ENCODE measurements around the gene OBI1.
"Not testable (repeated sequence)": the region's sequence is repeated elsewhere in the genome, so short reads cannot be mapped to it uniquely, and the experiment has no call there.

The OBI1 gene

GRCh38 chr13:78650717-78651083 is 8.3 kb downstream of the OBI1 start:
- no peak overlapping the region for H3K4me3 ChIP-seq (ENCODE audit: low read length)
- H4K20me1 ChIP-seq (ENCODE audit: control insufficient read depth, insufficient read depth, low read depth, low read length), result peaks cover 43% of the 10 kb centered on the region
- no peak overlapping the region for H3K27ac ChIP-seq (ENCODE audit: low read depth, low read length)
- no peak overlapping the region for H3K4me2 ChIP-seq (ENCODE audit: low read length)
- no peaks in the 10 kb centered on the region for H3K9me2 ChIP-seq (replicated peaks; ENCODE audit: control insufficient read depth, low read length)
- H3K79me2 ChIP-seq (ENCODE audit: control insufficient read depth, low read length), result peaks cover 100% of the 10 kb centered on the region
- H3K27me3 ChIP-seq (ENCODE audit: control insufficient read depth, low read length), result no peaks in the 10 kb centered on the region
- H3F3A ChIP-seq (ENCODE audit: control insufficient read depth, insufficient read depth), result no peaks in the 10 kb centered on the region; the same call in 1 of the 2 replicates
- H3K9me3 ChIP-seq (ENCODE audit: control insufficient read depth, insufficient read depth, low read length), result no peaks in the 10 kb centered on the region
- TF ChIP-seq CTCF (IDR thresholded peaks at IDR 0.05; ENCODE audit: low read depth, low read length, poor library complexity, severe bottlenecking) (no peak), EZH2phosphoT487 (IDR thresholded peaks at IDR 0.05; ENCODE audit: borderline replicate concordance, low read length) (no peak)
- peaks cover 14% of the 10 kb centered on the region for H3K4me1 ChIP-seq (ENCODE audit: control insufficient read depth, low read length)
- H3K36me3 ChIP-seq (ENCODE audit: control insufficient read depth, low read length), result peaks cover 31% of the 10 kb centered on the region

GRCh38 chr13:78649997-78650716 is 8.8 kb downstream of the OBI1 start:
- TF ChIP-seq CTCF (IDR thresholded peaks at IDR 0.05; ENCODE audit: low read depth, low read length, poor library complexity, severe bottlenecking) (no peak), EZH2phosphoT487 (IDR thresholded peaks at IDR 0.05; ENCODE audit: borderline replicate concordance, low read length) (no peak)
- no peaks in the 10 kb centered on the region for H3K9me3 ChIP-seq (ENCODE audit: control insufficient read depth, insufficient read depth, low read length)
- peaks cover 28% of the 10 kb centered on the region for H3K36me3 ChIP-seq (ENCODE audit: control insufficient read depth, low read length)
- H3K27me3 ChIP-seq (ENCODE audit: control insufficient read depth, low read length), result no peaks in the 10 kb centered on the region
- H3K27ac ChIP-seq (ENCODE audit: low read depth, low read length), result no peak overlapping the region
- H4K20me1 ChIP-seq (ENCODE audit: control insufficient read depth, insufficient read depth, low read depth, low read length), result peaks cover 42% of the 10 kb centered on the region
- H3K9me2 ChIP-seq (replicated peaks; ENCODE audit: control insufficient read depth, low read length), result no peaks in the 10 kb centered on the region
- H3K4me3 ChIP-seq (ENCODE audit: low read length), result no peak overlapping the region
- H3K79me2 ChIP-seq (ENCODE audit: control insufficient read depth, low read length), result peaks cover 100% of the 10 kb centered on the region
- H3K4me1 ChIP-seq (ENCODE audit: control insufficient read depth, low read length), result peaks cover 14% of the 10 kb centered on the region
- H3K4me2 ChIP-seq (ENCODE audit: low read length), result no peak overlapping the region
- H3F3A ChIP-seq (ENCODE audit: control insufficient read depth, insufficient read depth), result no peaks in the 10 kb centered on the region; the same call in 1 of the 2 replicates

- not testable (repeated sequence) for H3F3A ChIP-seq (ENCODE audit: control insufficient read depth, insufficient read depth); H3K27me3 ChIP-seq (ENCODE audit: control insufficient read depth, low read length); H3K27ac ChIP-seq (ENCODE audit: low read depth, low read length); H3K4me3 ChIP-seq (ENCODE audit: low read length); H3K4me2 ChIP-seq (ENCODE audit: low read length); H3K9me3 ChIP-seq (ENCODE audit: control insufficient read depth, insufficient read depth, low read length); H3K9me2 ChIP-seq (replicated peaks; ENCODE audit: control insufficient read depth, low read length)
- Histone ChIP-seq H3K36me3 (ENCODE audit: control insufficient read depth, low read length) (peaks cover 40% of the 10 kb centered on the region), H3K79me2 (ENCODE audit: control insufficient read depth, low read length) (peaks cover 96% of the 10 kb centered on the region), H3K4me1 (ENCODE audit: control insufficient read depth, low read length) (peaks cover 11% of the 10 kb centered on the region), H4K20me1 (ENCODE audit: control insufficient read depth, insufficient read depth, low read depth, low read length) (peaks cover 37% of the 10 kb centered on the region)
Measured at GRCh38 chr13:78647109-78647678, 11.8 kb downstream of the OBI1 start.

GRCh38 chr13:78638216-78638615 is 20.7 kb downstream of the OBI1 start:
- H3K27ac ChIP-seq (ENCODE audit: low read depth, low read length), result no peak overlapping the region
- H3F3A ChIP-seq (ENCODE audit: control insufficient read depth, insufficient read depth), result no peaks in the 10 kb centered on the region
- H3K9me2 ChIP-seq (replicated peaks; ENCODE audit: control insufficient read depth, low read length), result no peaks in the 10 kb centered on the region
- no peaks in the 10 kb centered on the region for H3K27me3 ChIP-seq (ENCODE audit: control insufficient read depth, low read length)
- no peak overlapping the region for H3K4me3 ChIP-seq (ENCODE audit: low read length)
- H3K36me3 ChIP-seq (ENCODE audit: control insufficient read depth, low read length), result peaks cover 84% of the 10 kb centered on the region
- H3K9me3 ChIP-seq (ENCODE audit: control insufficient read depth, insufficient read depth, low read length), result no peaks in the 10 kb centered on the region
- H4K20me1 ChIP-seq (ENCODE audit: control insufficient read depth, insufficient read depth, low read depth, low read length), result no peaks in the 10 kb centered on the region
- peaks cover 13% of the 10 kb centered on the region for H3K4me1 ChIP-seq (ENCODE audit: control insufficient read depth, low read length)
- H3K79me2 ChIP-seq (ENCODE audit: control insufficient read depth, low read length), result peaks cover 14% of the 10 kb centered on the region
- H3K4me2 ChIP-seq (ENCODE audit: low read length), result no peak overlapping the region
- TF ChIP-seq CTCF (IDR thresholded peaks at IDR 0.05; ENCODE audit: low read depth, low read length, poor library complexity, severe bottlenecking), result no peak

Data from DOHH2 (cell line).